ENCODE results near the gene NBPF10.
"Not testable (repeated sequence)": the region's sequence is repeated elsewhere in the genome, so short reads cannot be mapped to it uniquely, and the experiment has no call there.

Gene NBPF10, protein sequence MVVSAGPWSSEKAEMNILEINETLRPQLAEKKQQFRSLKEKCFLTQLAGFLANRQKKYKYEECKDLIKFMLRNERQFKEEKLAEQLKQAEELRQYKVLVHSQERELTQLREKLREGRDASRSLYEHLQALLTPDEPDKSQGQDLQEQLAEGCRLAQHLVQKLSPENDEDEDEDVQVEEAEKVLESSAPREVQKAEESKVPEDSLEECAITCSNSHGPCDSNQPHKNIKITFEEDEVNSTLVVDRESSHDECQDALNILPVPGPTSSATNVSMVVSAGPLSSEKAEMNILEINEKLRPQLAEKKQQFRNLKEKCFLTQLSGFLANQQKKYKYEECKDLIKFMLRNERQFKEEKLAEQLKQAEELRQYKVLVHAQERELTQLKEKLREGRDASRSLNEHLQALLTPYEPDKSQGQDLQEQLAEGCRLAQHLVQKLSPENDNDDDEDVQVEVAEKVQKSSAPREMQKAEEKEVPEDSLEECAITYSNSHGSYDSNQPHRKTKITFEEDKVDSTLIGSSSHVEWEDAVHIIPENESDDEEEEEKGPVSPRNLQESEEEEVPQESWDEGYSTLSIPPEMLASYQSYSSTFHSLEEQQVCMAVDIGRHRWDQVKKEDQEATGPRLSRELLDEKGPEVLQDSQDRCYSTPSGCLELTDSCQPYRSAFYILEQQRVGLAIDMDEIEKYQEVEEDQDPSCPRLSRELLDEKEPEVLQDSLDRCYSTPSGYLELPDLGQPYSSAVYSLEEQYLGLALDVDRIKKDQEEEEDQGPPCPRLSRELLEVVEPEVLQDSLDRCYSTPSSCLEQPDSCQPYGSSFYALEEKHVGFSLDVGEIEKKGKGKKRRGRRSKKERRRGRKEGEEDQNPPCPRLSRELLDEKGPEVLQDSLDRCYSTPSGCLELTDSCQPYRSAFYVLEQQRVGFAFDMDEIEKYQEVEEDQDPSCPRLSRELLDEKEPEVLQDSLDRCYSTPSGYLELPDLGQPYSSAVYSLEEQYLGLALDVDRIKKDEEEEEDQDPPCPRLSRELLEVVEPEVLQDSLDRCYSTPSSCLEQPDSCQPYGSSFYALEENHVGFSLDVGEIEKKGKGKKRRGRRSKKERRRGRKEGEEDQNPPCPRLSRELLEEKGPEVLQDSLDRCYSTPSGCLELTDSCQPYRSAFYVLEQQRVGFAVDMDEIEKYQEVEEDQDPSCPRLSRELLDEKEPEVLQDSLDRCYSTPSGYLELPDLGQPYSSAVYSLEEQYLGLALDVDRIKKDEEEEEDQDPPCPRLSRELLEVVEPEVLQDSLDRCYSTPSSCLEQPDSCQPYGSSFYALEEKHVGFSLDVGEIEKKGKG (N-terminal part only)

GRCh38 chr1:146144465-146144864, at the start of gene NBPF10:
Gene NBPF10, minus strand, starts transcription at chr1:146144804. Its CDS starts 35 bp downstream, at chr1:146144769.
- DNase-seq, result not testable (repeated sequence)

GRCh38 chr1:146174531-146174930, 29.9 kb upstream of the NBPF10 start:
- DNase-seq, result not testable (repeated sequence)

DNA sequence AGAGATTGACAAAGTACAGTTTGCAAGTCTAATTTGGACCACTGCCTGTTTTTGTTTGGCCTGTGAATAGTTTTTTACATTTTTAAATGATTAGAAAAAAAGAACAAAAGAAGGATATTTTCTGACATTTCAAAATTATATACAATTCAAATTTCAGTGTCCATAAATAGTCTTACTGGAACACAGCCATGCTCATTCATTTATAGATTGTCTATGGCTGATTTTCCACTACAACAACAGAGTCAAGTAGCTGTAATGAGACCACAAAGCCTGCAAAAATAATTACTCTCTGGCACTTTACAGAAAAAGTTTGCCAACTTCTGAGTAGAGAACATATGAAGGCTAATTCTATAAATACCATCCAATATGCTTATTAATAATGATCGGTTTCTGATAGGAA, 23.1 kb upstream of the NBPF10 start:
- not testable (repeated sequence) for DNase-seq

GRCh38 chr1:146167273-146167672, 22.7 kb upstream of the NBPF10 start:
- not testable (repeated sequence) for DNase-seq

Measured in inflammatory macrophage treated with lipopolysaccharide for 4 hours (primary cell).